ENCODE results near the gene CCDC88C.

CCDC88C gene

DNA sequence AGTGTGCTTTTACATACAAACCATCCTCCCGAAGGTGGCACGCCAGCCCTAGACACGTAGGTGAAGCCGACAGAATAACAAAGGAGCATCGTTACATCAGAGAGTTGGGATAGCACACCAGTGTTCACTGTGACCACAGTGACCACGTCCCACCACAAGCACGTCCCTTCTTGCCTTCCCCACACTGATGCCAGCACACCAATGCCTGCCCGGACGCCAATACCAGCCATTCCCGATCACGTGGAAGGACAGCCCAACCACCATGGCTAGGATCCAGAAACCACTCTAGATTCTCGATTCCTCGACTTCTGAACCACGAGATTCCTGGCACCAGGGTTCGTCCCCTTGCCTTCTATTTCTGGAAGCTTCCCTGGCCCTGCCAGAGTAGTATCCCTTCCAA is 125.1 kb downstream of the CCDC88C start:
- H3K4me1 ChIP-seq (ENCODE audit: control insufficient read depth, insufficient read depth, low read depth, low read length): peaks cover 5% of the 10 kb centered on the region
- no peak overlapping the region for H2AFZ ChIP-seq (ENCODE audit: low read depth, low read length)
- H3K18ac ChIP-seq (ENCODE audit: low read depth in 1 of 2, low read length in 2 of 2): no peak overlapping the region
- no peak overlapping the region for H2BK12ac ChIP-seq (ENCODE audit: low read length in 2 of 2)
- H3K27ac ChIP-seq (ENCODE audit: low read length, poor library complexity, severe bottlenecking): no peak overlapping the region
- no peak overlapping the region for H3K23ac ChIP-seq (ENCODE audit: low read length in 2 of 2)
- WGBS: 91% methylated on average over 15 of the region's 15 CpGs
- H3K4me2 ChIP-seq (ENCODE audit: low read length, poor library complexity, severe bottlenecking): no peak overlapping the region
- peaks cover 0 to 17% of the 10 kb centered on the region in 2 experiments for H3K36me3 ChIP-seq (ENCODE audit: control insufficient read depth in 1 of 2, insufficient read depth in 2 of 2, low read depth in 1 of 2, low read length in 2 of 2)
- no peak overlapping the region for H2BK5ac ChIP-seq (ENCODE audit: low read depth, low read length, poor library complexity, severe bottlenecking)
- H4K91ac ChIP-seq (ENCODE audit: low read length): peak overlapping the region; percentile 79
- H2BK120ac ChIP-seq (ENCODE audit: low read depth, low read length): no peak overlapping the region
- no peaks in the 10 kb centered on the region for H3K79me1 ChIP-seq (replicated peaks; ENCODE audit: low read length, poor library complexity, severe bottlenecking)
- H2AK5ac ChIP-seq (ENCODE audit: low read length, severe bottlenecking): no peak overlapping the region
- no peak overlapping the region for H3K14ac ChIP-seq (ENCODE audit: low read length in 2 of 2)
- peaks cover 0 to 56% of the 10 kb centered on the region in 2 experiments for H3K27me3 ChIP-seq (ENCODE audit: control insufficient read depth in 1 of 2, insufficient read depth in 1 of 2, low read length in 2 of 2)
- H3K4me3 ChIP-seq (ENCODE audit: insufficient read depth in 1 of 2, low read depth in 1 of 2, low read length in 2 of 2): no peak overlapping the region
- H3K9ac ChIP-seq (ENCODE audit: low read length): no peak overlapping the region
- no peak overlapping the region for H3K4ac ChIP-seq (ENCODE audit: low read depth in 1 of 2, low read length in 2 of 2)
- no peak overlapping the region for H2BK15ac ChIP-seq (ENCODE audit: low read depth, poor library complexity, severe bottlenecking)
- no peak for DNase-seq
- H4K8ac ChIP-seq (ENCODE audit: low read length): no peak overlapping the region
- H3K9me3 ChIP-seq (ENCODE audit: control insufficient read depth, low read length): no peaks in the 10 kb centered on the region

DNA sequence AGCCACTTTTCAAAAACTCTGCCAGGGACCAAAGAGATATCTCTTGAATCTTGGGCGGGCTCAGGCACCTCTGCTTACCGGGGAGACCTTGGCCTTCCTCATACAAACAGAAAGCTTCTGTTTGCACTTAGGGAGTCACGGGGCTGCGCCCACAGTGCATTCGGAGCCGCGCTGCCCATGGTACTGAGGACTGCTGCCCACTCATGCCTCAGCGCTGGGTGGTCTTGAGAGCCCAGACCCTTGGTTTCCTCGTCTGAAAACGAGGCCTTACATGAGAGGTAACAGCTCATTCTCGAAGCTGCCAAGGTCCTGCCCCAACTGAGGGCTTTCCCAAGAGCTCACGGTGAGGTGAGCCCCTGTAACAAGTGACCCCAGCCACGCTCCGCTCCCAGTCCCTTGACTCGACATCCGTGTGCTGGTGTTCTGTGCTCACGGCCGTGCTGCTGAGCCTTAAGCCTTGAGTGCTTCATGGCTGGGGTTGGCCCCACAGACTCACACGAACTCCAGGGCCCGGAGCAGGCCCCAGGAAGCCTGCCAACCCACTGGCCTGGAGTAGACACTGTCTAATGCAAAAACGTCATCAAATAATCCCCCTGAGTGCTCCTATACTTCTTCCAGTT is 125.7 kb downstream of the CCDC88C start:
- H2AK5ac ChIP-seq (ENCODE audit: low read length, severe bottlenecking): no peak overlapping the region
- no peak overlapping the region for H2BK12ac ChIP-seq (ENCODE audit: low read length in 2 of 2)
- 92% methylated on average over 21 of the region's 21 CpGs for whole genome bisulfite sequencing
- no peaks in the 10 kb centered on the region for H3K79me1 ChIP-seq (replicated peaks; ENCODE audit: low read length, poor library complexity, severe bottlenecking)
- H3K27ac ChIP-seq (ENCODE audit: low read length, poor library complexity, severe bottlenecking): no peak overlapping the region
- no peak overlapping the region for H3K23ac ChIP-seq (ENCODE audit: low read length in 2 of 2)
- no peak overlapping the region for H3K4me3 ChIP-seq (ENCODE audit: insufficient read depth in 1 of 2, low read depth in 1 of 2, low read length in 2 of 2)
- H2BK120ac ChIP-seq (ENCODE audit: low read depth, low read length): no peak overlapping the region
- H4K8ac ChIP-seq (ENCODE audit: low read length): no peak overlapping the region
- H3K9ac ChIP-seq (ENCODE audit: low read length): no peak overlapping the region
- no peak overlapping the region for H2AFZ ChIP-seq (ENCODE audit: low read depth, low read length)
- no peak overlapping the region for H3K18ac ChIP-seq (ENCODE audit: low read depth in 1 of 2, low read length in 2 of 2)
- no peak overlapping the region for H3K14ac ChIP-seq (ENCODE audit: low read length in 2 of 2)
- peaks cover 0 to 17% of the 10 kb centered on the region in 2 experiments for H3K36me3 ChIP-seq (ENCODE audit: control insufficient read depth in 1 of 2, insufficient read depth in 2 of 2, low read depth in 1 of 2, low read length in 2 of 2)
- H3K4me2 ChIP-seq (ENCODE audit: low read length, poor library complexity, severe bottlenecking): no peak overlapping the region
- H3K27me3 ChIP-seq (ENCODE audit: control insufficient read depth in 1 of 2, insufficient read depth in 1 of 2, low read length in 2 of 2): peaks cover 0 to 50% of the 10 kb centered on the region in 2 experiments
- H4K91ac ChIP-seq (ENCODE audit: low read length): no peak overlapping the region
- H3K4ac ChIP-seq (ENCODE audit: low read depth in 1 of 2, low read length in 2 of 2): no peak overlapping the region
- H2BK5ac ChIP-seq (ENCODE audit: low read depth, low read length, poor library complexity, severe bottlenecking): no peak overlapping the region
- H3K9me3 ChIP-seq (ENCODE audit: control insufficient read depth, low read length): no peaks in the 10 kb centered on the region
- DNase-seq: no peak
- peaks cover 5% of the 10 kb centered on the region for H3K4me1 ChIP-seq (ENCODE audit: control insufficient read depth, insufficient read depth, low read depth, low read length)
- no peak overlapping the region for H2BK15ac ChIP-seq (ENCODE audit: low read depth, poor library complexity, severe bottlenecking)

DNA sequence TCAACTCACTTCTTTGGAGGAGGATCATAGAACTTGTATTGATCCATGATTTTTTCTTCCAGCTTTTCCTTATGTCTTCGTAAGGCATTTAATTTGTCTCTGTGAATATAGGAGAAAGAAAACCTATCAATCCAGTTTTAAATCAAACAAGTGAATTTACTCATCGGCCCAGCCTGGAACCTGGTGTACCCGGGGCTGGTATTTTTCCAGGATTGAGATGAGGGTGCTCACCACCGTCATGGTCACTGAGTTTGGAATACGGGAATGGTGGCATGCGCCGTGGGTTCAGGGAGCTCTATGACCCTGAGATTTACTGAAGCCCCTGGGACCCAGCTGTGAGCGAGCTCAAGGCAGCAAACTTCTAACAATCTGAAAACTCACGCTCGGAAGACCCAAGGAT is 126.6 kb downstream of the CCDC88C start:
- no peak overlapping the region for H4K8ac ChIP-seq (ENCODE audit: low read length)
- no peak overlapping the region for H2BK12ac ChIP-seq (ENCODE audit: low read length in 2 of 2)
- H3K14ac ChIP-seq (ENCODE audit: low read length in 2 of 2): no peak overlapping the region
- H3K79me1 ChIP-seq (replicated peaks; ENCODE audit: low read length, poor library complexity, severe bottlenecking): no peaks in the 10 kb centered on the region
- no peak overlapping the region for H3K23ac ChIP-seq (ENCODE audit: low read length in 2 of 2)
- H3K4ac ChIP-seq (ENCODE audit: low read depth in 1 of 2, low read length in 2 of 2): no peak overlapping the region
- no peak overlapping the region for H3K18ac ChIP-seq (ENCODE audit: low read depth in 1 of 2, low read length in 2 of 2)
- H2AK5ac ChIP-seq (ENCODE audit: low read length, severe bottlenecking): no peak overlapping the region
- no peak overlapping the region for H2BK5ac ChIP-seq (ENCODE audit: low read depth, low read length, poor library complexity, severe bottlenecking)
- H3K4me2 ChIP-seq (ENCODE audit: low read length, poor library complexity, severe bottlenecking): no peak overlapping the region
- no peak overlapping the region for H2BK120ac ChIP-seq (ENCODE audit: low read depth, low read length)
- H2AFZ ChIP-seq (ENCODE audit: low read depth, low read length): no peak overlapping the region
- peaks cover 0 to 12% of the 10 kb centered on the region in 2 experiments for H3K36me3 ChIP-seq (ENCODE audit: control insufficient read depth in 1 of 2, insufficient read depth in 2 of 2, low read depth in 1 of 2, low read length in 2 of 2)
- H3K27ac ChIP-seq (ENCODE audit: low read length, poor library complexity, severe bottlenecking): no peak overlapping the region
- H2BK15ac ChIP-seq (ENCODE audit: low read depth, poor library complexity, severe bottlenecking): no peak overlapping the region
- H3K9me3 ChIP-seq (ENCODE audit: control insufficient read depth, low read length): no peaks in the 10 kb centered on the region
- no peak overlapping the region for H4K91ac ChIP-seq (ENCODE audit: low read length)
- H3K9ac ChIP-seq (ENCODE audit: low read length): no peak overlapping the region
- DNase-seq: no peak
- H3K4me1 ChIP-seq (ENCODE audit: control insufficient read depth, insufficient read depth, low read depth, low read length): peaks cover 5% of the 10 kb centered on the region
- H3K27me3 ChIP-seq (ENCODE audit: control insufficient read depth in 1 of 2, insufficient read depth in 1 of 2, low read length in 2 of 2): peaks cover 0 to 41% of the 10 kb centered on the region in 2 experiments
- no peak overlapping the region for H3K4me3 ChIP-seq (ENCODE audit: insufficient read depth in 1 of 2, low read depth in 1 of 2, low read length in 2 of 2)
- 93% methylated on average over 9 of the region's 10 CpGs for WGBS

DNA sequence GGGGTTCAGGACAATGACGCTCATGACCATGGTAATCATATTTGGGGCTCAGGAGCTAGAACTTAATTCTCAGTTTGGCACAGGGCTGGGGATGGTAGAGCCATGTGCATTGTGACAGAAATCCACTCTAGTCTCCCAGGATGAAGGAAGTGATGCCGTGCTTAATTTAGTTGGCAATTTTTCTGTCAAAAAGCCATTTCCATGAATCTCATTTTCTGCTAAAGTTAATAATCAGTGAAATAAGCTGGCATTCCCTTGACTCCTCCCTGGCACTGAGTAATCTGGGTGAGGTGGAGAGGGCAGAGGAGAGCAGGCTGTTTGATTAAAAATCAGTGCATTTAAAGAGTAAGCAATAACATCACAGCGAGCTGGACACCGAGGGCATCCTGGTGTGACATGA is 128.2 kb downstream of the CCDC88C start:
- Histone ChIP-seq H2AFZ (ENCODE audit: low read depth, low read length) (no peak overlapping the region), H3K4me1 (ENCODE audit: control insufficient read depth, insufficient read depth, low read depth, low read length) (peaks cover 8% of the 10 kb centered on the region), H3K79me1 (replicated peaks; ENCODE audit: low read length, poor library complexity, severe bottlenecking) (no peaks in the 10 kb centered on the region), H2AK5ac (ENCODE audit: low read length, severe bottlenecking) (no peak overlapping the region), H3K36me3 (ENCODE audit: control insufficient read depth in 1 of 2, insufficient read depth in 2 of 2, low read depth in 1 of 2, low read length in 2 of 2) (peaks cover 0 to 12% of the 10 kb centered on the region in 2 experiments), H3K14ac (ENCODE audit: low read length in 2 of 2) (no peak overlapping the region), H3K27ac (ENCODE audit: low read length, poor library complexity, severe bottlenecking) (no peak overlapping the region), H3K27me3 (ENCODE audit: control insufficient read depth in 1 of 2, insufficient read depth in 1 of 2, low read length in 2 of 2) (peaks cover 0 to 30% of the 10 kb centered on the region in 2 experiments), H3K4ac (ENCODE audit: low read depth in 1 of 2, low read length in 2 of 2) (no peak overlapping the region), H2BK12ac (ENCODE audit: low read length in 2 of 2) (no peak overlapping the region), H2BK120ac (ENCODE audit: low read depth, low read length) (no peak overlapping the region), H3K18ac (ENCODE audit: low read depth in 1 of 2, low read length in 2 of 2) (no peak overlapping the region), H4K8ac (ENCODE audit: low read length) (no peak overlapping the region), H3K4me2 (ENCODE audit: low read length, poor library complexity, severe bottlenecking) (no peak overlapping the region), H4K91ac (ENCODE audit: low read length) (no peak overlapping the region), H2BK5ac (ENCODE audit: low read depth, low read length, poor library complexity, severe bottlenecking) (no peak overlapping the region), H3K23ac (ENCODE audit: low read length in 2 of 2) (no peak overlapping the region), H3K9ac (ENCODE audit: low read length) (no peak overlapping the region), H3K4me3 (ENCODE audit: insufficient read depth in 1 of 2, low read depth in 1 of 2, low read length in 2 of 2) (no peak overlapping the region), H3K9me3 (ENCODE audit: control insufficient read depth, low read length) (no peaks in the 10 kb centered on the region), H2BK15ac (ENCODE audit: low read depth, poor library complexity, severe bottlenecking) (no peak overlapping the region)
- no peak for DNase-seq
- 95% methylated on average over 4 of the region's 4 CpGs for WGBS

Data from mesenchymal stem cell (in vitro differentiated cells and primary cell).